GM18511 (cell line): ENCODE data around the gene KMT5B.
A peak's percentile ranks its signal among the peaks of the same experiment; 100 is the strongest.

ENCODE experiments used
- ATAC-seq: cut with Tn5 transposase; IDR thresholded peaks from one replicate; pipeline ENCODE4 v1.9.1; 2021; ENCODE audit warnings: mild to moderate bottlenecking, moderate library complexity; ENCODE audit not compliant: unreplicated experiment

The KMT5B gene

GRCh38 chr11:68216171-68216938 lies 3.3 kb upstream of the KMT5B start:
- no peak for ATAC-seq

GRCh38 chr11:68215524-68216170 lies 2.6 kb upstream of the KMT5B start:
- ATAC-seq: no peak

- ATAC-seq: no peak
These were observed 2.0 kb upstream of the KMT5B start for GRCh38 chr11:68215087-68215445.

GRCh38 chr11:68214173-68215086 lies 1.3 kb upstream of the KMT5B start:
- ATAC-seq: peak; percentile 19

GRCh38 chr11:68213555-68214172 lies 568 bp upstream of the KMT5B start:
- ATAC-seq: peak; percentile 52

GRCh38 chr11:68212421-68213134 lies 518 bp downstream of the KMT5B start:
- ATAC-seq: peak; percentile 67

- no peak for ATAC-seq
These were observed 1.6 kb downstream of the KMT5B start for GRCh38 chr11:68211546-68211945.

GRCh38 chr11:68206211-68206610 lies 6.9 kb downstream of the KMT5B start:
- ATAC-seq: no peak

- ATAC-seq: no peak
These were observed 8.7 kb downstream of the KMT5B start for GRCh38 chr11:68204402-68204801.

- no peak for ATAC-seq
These were observed 10.9 kb downstream of the KMT5B start for GRCh38 chr11:68202165-68202564.

- no peak for ATAC-seq
These were observed 11.6 kb downstream of the KMT5B start for GRCh38 chr11:68201492-68201891.

GRCh38 chr11:68200639-68201038 lies 12.5 kb downstream of the KMT5B start:
- no peak for ATAC-seq

- ATAC-seq: no peak
These were observed 13.7 kb downstream of the KMT5B start for GRCh38 chr11:68199295-68199987.

GRCh38 chr11:68196219-68196618 lies 16.9 kb downstream of the KMT5B start:
- ATAC-seq: no peak

- ATAC-seq: no peak
These were observed 18.3 kb downstream of the KMT5B start for GRCh38 chr11:68194675-68195294.

GRCh38 chr11:68193018-68193417 lies 20.1 kb downstream of the KMT5B start:
- ATAC-seq: no peak

- no peak for ATAC-seq
These were observed 21.2 kb downstream of the KMT5B start for GRCh38 chr11:68191661-68192579.

GRCh38 chr11:68189888-68190287 lies 23.2 kb downstream of the KMT5B start:
- ATAC-seq: no peak
